NCI-H510A treated with DMSO at 0.1 percent for 48 hours (cell line): Measurements from ENCODE around the gene VPS16.
"Not testable (repeated sequence)": the region's sequence is repeated elsewhere in the genome, so short reads cannot be mapped to it uniquely, and the experiment has no call there.

Source experiments
- DNase-seq: peaks from one replicate; lab custom pipeline; 2025; lab: John Stamatoyannopoulos, UW

VPS16 gene

DNA sequence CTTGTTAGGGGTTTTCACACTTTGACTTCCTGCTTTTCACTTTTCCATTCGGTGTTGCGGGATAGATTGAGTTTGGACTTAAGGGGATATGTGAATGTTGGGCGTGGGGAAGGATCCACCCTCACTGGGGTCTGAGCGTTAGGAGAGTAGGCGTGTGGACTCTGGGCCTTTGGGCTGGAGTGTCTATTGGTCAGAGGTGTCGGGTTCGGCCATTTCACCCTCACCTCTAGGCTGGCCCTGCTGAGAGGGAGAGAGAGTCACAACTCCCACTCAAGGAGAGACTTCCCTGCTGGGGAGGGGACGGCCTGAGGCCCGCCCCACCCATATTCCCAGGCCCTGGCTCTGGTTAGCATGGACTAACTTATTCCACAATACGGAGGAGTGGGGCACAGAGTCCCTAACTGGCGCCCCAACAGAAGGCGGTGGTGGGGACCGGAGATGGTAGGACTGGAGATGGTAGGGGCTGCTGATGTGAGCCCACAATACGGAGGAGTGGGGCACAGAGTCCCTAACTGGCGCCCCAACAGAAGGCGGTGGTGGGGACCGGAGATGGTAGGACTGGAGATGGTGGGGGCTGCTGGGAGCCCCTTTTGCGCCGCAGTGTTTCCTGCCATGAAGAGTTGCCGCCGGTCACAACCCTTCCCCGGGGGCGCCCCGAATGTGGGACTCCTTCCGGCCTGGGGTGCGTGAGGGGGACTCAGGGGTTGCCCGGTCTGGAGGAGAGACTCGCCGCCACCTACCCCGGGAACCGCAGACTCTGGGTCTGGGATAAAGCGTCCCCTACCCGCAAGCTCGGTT, 31.3 kb downstream of the VPS16 start:
- no peak for DNase-seq

DNA sequence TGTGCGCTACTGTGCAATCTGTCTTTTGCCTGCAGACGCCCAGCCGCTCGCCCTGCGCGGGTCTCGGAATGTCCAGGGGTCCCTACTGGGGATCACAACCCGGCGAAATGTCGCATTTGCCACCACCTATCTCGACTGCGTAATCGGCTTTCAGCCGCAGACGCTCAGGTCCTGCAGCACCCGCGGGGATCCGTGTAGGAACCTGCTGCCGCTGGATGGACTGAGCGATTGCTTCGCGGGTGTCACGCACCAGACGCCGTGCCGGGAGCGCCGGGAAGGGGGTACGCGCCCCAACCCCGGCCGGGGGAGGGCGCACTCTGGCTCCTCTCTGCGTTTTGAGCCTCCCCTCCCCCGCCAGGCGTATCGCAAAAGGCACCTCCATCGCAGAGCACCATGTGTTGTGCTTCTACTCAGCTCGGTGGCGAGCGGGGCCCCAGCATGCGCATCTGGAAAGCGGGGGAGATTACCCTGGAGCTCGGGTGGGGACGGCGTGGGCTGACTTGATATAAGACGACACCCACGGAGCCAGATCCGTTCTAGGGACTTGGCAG, 32.0 kb downstream of the VPS16 start:
- peak; percentile 70 for DNase-seq

DNA sequence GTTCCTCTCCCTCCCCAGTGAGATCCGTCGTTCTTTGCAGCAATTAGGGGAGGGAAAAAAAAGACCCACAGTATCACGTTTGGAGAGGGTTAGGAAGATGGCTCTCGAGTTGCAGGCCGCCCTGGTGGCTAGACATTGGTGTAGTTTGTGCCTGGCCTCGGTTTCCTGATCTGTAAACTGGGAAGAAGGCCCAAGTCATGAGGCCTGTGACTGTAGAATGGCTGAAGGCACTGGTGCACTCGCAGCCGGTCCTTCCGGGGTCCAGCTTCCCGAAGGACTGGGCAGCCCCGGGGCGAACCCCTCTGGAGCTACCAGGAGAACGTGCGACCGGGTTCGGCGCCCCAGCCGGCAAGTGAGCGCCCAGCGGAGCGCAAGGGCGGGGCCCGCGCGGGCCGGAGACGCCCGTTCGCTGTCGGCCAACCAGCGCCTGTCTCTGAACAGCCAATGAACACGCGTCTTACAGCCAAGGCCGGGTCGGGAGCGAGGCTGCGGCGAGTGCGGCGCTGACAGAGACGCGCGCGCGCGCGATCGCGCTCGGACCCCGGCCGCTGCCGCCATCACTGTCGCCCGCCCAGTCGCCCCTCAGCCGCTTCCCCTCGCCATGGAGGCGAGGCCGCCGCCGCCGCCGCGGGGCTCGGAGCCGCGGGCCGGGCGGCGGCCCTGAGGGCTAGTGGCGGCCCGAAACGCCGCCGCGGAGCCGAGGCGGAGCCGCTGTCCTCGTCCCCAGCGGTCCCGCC, 32.6 kb downstream of the VPS16 start, which contains the start of gene PTPRA:
Gene PTPRA, plus strand, starts transcription at position 472 of the 737 bp plus-strand sequence. CDS start 90,797 bp downstream, outside the sequence.
- DNase-seq, result peak; percentile 89

DNA sequence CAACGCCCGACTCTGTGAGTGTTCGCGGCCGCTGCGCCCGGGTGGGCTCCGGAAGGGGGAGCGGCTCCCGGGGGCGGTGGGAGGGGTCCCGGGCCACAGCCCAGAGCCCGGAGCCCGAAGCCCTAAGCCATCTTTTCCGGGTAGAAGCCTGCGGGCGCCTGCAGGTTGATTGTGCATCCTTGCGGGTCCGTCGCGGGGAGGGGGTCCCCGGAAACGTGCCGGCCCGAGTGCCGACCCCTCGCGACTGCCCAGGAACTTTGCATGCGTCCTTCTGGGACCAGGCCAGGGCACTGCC, 33.1 kb downstream of the VPS16 start:
- no peak for DNase-seq

DNA sequence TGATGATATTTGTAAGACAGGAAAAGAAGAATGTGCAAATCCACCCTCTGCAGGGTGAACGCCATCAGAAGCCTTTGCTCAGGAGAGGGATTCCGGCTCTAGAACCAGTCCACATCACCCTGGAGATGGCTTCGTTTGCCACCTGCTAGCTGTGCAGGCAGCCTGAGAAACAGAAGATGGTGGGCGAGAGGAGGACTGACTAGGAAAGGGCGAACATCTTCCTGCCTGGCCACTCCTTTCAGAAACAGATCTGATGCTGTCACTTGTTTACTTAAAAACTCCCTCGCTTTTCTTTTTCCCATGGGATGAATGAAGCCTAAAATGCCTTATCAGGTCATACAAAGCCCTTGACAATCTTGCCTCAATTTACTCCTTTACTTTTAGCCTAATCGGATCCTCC, 33.9 kb downstream of the VPS16 start:
- DNase-seq, result peak; percentile 32

DNA sequence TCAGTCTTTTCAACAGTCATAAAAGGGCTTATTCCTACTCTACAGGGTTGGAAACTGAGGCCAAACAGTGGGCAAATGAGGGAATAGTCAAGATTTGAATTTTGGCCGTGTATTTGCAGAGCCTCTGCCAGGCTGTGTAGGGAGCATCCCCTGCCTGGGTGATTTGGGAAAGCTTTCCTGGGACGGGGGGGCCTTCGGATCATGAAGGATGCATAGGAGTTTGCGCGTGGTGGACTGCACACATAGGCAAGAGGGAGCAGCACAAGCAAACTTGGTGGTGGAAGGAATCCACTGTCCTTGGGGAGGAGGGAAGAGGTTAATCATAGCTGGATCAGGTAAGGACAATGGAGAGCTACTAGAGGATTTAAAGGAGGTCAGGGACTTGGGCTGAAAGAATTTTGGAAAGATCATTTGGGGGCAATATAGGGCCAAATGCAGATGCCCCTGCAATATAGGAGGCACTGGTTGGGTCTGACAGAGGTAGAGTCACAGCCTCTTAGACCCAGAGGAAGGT, 35.2 kb downstream of the VPS16 start:
- DNase-seq, result no peak

- no peak for DNase-seq
Observed at GRCh38 chr20:2878515-2878914, 38.0 kb downstream of the VPS16 start.

DNA sequence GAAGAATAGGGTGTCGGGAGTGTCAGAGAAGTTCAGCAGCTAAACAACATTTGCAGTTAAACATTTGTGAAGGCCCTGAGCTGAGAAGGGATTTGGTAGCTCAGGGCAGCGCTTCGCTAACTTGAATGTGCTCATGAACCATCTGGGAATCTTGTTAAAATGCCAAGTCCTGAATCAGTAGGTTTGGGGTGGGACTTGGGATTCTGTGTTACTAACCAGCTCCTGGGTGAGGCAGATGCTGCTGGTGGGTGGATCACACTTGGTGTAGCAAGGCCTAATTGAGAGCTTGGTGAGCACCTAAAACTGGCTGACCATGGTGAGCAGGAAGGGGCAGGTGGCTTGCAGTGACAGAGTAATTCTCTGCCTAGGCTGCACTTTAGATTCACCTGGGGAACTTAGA, 38.6 kb downstream of the VPS16 start:
- DNase-seq, result no peak

- DNase-seq, result no peak
Observed at GRCh38 chr20:2880650-2881049, 40.1 kb downstream of the VPS16 start.

GRCh38 chr20:2883726-2884637, 43.4 kb downstream of the VPS16 start:
- DNase-seq, result no peak

DNA sequence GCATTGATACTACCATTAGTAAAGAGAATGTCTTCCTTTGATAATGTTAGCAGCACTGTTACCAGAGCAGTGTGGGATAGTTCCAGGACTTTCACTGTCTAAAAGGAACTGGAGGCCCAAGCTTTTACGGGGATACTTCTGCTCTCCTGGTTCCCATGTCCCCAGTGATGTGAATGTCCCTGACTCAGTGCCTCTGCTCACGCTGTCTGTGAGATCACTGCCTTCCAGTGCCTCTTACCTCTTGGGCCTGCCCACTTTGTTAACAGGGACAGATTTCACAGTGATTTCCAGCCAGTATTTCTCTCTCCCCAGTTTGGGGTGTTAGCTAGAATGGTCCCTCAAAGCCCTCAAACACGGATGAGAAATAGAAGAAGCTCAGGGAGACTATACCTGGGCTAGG, 47.2 kb downstream of the VPS16 start:
- DNase-seq, result no peak

DNA sequence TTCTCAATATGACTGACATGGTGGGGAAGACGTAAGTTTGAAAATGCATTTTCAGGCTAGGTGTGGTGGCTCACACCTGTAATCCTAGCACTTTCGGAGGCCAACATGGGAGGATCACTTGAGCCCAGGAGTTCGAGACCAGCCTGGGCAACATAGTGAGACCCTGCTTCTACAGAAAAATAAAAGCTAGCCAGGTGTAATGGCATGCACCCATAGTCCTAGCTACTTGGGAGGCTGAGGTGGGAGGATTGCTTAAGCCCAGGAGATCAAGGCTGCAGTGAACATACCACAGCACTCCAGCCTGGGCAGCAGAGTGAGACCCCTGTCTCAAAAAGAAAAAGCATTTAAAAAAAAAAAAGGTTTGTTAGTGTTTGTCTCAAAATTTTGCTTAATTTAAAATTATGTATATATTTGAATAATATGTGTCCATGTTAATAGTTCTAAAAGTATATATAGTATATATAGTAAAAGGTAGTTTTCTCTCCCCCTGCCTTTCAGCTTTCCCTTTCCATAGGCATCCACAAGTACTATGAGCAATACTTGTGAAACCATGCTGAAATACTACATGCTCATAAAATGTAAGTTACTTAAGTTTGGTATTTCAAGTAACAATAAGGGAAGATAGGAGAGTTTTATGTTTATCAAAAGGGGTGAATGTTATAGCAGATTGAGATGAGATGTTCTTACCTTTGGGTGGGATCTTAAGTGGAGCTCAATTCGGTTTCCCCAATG, 47.8 kb downstream of the VPS16 start:
- DNase-seq, result no peak

DNA sequence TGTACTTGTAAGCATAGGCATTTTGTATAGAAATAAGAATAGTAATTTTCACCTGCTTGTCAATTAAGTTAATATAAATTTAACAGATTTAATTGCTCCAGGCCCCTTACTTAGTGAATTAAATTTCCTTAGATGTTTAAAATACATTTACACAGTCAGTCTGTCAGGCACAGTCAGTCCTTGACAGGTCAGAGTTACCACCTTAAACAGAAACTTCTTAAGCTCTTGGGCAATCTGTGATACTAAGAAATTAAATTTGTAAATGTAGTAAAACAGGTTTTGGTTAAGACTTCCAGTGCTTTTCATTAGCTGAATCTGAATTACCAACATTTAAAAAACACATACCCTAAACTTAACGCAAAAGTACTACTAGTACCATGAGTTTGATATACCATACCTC, 48.7 kb downstream of the VPS16 start:
- DNase-seq, result no peak

DNA sequence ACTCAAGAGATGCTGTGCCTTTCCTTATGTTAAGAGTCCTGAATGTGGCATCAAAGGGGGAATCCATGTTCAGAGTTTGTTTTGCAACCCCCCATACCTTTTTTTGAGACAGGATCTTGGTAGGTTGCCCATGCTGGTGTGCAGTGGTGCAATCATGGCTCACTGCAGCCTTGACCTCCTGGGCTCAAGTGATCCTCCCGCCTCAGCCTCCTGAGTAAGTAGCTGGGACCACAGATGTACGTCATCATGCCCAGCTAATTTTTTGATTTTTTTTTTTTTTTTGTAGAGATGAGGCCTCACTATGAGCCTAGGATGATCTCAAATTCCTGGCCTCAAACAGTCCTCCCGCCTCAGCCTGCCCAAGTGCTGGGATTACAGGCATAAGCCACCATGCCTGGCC, 49.3 kb downstream of the VPS16 start:
- no peak for DNase-seq

DNA sequence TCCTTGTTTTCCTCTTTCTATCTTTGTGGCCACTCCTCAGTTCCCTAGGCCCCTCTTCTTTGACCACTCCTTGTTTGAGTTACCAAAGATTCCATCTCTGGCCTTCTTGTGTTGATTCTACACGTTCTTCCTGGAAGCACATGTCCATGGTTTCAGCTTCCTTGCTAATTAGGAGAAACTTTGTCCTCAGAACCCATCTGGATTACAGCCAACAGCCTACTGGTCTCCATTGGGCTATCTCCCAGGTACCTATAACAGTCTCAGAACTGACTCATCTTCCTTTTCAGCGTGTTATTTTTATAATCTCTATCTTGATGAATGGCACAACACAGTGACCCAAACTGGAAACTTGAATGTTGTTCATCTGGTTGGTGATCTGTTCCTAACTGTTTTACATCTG, 50.2 kb downstream of the VPS16 start:
- no peak for DNase-seq

GRCh38 chr20:2891343-2891742, 50.8 kb downstream of the VPS16 start:
- no peak for DNase-seq

- DNase-seq, result no peak
Observed at GRCh38 chr20:2892376-2892775, 51.8 kb downstream of the VPS16 start.

DNA sequence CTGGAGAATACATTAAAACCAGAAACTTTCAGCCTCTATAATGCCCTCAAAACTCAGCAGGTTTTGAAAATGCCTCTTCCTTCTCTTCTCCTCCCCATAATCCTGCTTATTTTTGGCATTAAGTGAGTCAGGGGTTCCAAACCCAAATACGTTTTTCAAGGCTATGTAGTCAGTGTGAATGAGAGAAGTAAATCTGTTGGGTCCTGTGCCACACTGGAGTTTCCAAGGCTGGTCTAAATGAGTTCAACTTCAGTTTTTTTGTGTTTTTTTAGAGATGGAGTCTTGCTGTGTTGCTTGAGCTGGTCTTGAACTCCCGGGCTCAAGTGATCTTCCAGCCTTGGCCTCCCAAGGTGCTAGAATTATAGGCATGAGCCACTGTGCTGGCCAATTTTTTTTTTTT, 53.7 kb downstream of the VPS16 start:
- no peak for DNase-seq

GRCh38 chr20:2895154-2895553, 54.6 kb downstream of the VPS16 start:
- DNase-seq, result not testable (repeated sequence)

- no peak for DNase-seq
Observed at GRCh38 chr20:2899243-2899642, 58.7 kb downstream of the VPS16 start.

DNA sequence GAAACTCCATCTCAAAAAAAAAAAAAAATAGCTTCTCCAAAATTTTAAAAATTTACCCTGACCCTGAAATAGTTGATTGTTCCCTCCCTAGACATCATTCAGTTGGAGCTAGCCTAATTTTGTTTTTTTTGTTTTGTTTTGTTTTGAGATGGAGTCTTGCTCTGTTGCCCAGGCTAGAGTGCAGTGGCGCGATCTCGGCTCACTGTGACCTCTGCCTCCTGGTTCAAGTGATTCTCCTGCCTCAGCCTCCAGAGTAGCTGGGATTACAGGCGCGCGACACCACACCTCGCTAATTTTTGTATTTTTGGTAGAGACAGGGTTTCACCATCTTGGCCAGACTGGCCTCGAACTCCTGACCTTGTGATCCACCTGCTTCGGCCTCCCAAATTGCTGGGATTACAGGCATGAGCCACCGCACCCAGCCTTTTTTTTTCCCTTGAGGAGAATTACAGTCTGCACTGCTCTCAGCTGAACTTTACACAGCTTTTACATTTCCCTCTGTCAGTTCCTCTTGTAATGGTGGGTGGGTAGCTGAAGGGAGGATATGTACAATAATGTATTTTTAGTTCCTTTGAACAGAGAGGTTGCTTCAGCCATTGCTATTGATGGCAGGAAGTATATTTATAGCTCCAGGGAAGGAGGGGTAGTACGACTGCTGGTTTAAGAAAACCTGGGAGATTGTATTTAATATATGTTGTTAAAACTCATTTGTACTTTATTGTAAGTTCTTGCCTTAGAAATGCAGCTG, 60.5 kb downstream of the VPS16 start:
- no peak for DNase-seq
